ENCODE results near the gene ACP4.
"Not testable (repeated sequence)": the region's sequence is repeated elsewhere in the genome, so short reads cannot be mapped to it uniquely, and the experiment has no call there.

ACP4 gene

GRCh38 chr19:50790396-50790795 lies at the start of gene ACP4:
Gene ACP4 (plus strand): TSS chr19:50790415. CDS start chr19:50790415, 0 bp downstream.
- no peak for DNase-seq

- no peak for DNase-seq
These were observed 48.9 kb upstream of the ACP4 start for GRCh38 chr19:50741179-50741933.

- no peak for DNase-seq
These were observed 46.7 kb upstream of the ACP4 start for GRCh38 chr19:50743537-50743936.

GRCh38 chr19:50745221-50745620 lies 45.0 kb upstream of the ACP4 start:
- no peak for DNase-seq

- not testable (repeated sequence) for DNase-seq
These were observed 43.1 kb upstream of the ACP4 start for GRCh38 chr19:50747141-50747540.

- DNase-seq, result no peak
These were observed 40.7 kb upstream of the ACP4 start for GRCh38 chr19:50749490-50749889.

GRCh38 chr19:50750010-50750409 lies 40.2 kb upstream of the ACP4 start:
- no peak for DNase-seq

GRCh38 chr19:50753879-50754278 lies 36.3 kb upstream of the ACP4 start:
- DNase-seq, result no peak

- DNase-seq, result not testable (repeated sequence)
These were observed 34.0 kb upstream of the ACP4 start for GRCh38 chr19:50756244-50756643.

- DNase-seq, result not testable (repeated sequence)
These were observed 32.6 kb upstream of the ACP4 start for GRCh38 chr19:50757624-50758023.

GRCh38 chr19:50759076-50759475 lies 31.1 kb upstream of the ACP4 start:
- not testable (repeated sequence) for DNase-seq

- DNase-seq, result no peak
These were observed 30.3 kb upstream of the ACP4 start for GRCh38 chr19:50759886-50760285.

- not testable (repeated sequence) for DNase-seq
These were observed 28.7 kb upstream of the ACP4 start for GRCh38 chr19:50761501-50761900.

GRCh38 chr19:50763521-50763920 lies 26.7 kb upstream of the ACP4 start:
- not testable (repeated sequence) for DNase-seq

GRCh38 chr19:50764409-50764808 lies 25.8 kb upstream of the ACP4 start:
- DNase-seq, result no peak

GRCh38 chr19:50766746-50767145 lies 23.5 kb upstream of the ACP4 start:
- not testable (repeated sequence) for DNase-seq

GRCh38 chr19:50767263-50767662 lies 23.0 kb upstream of the ACP4 start:
- not testable (repeated sequence) for DNase-seq

GRCh38 chr19:50768277-50768676 lies 21.9 kb upstream of the ACP4 start:
- no peak for DNase-seq

- DNase-seq, result not testable (repeated sequence)
These were observed 20.1 kb upstream of the ACP4 start, which contains the start of gene GPR32 for GRCh38 chr19:50770164-50770563. Gene GPR32 (plus strand): TSS chr19:50770464. CDS start chr19:50770601, 137 bp downstream.

GRCh38 chr19:50770888-50771287 lies 19.3 kb upstream of the ACP4 start:
- no peak for DNase-seq

GRCh38 chr19:50772476-50772875 lies 17.7 kb upstream of the ACP4 start:
- no peak for DNase-seq

- DNase-seq, result not testable (repeated sequence)
These were observed 17.3 kb upstream of the ACP4 start for GRCh38 chr19:50772912-50773311.

GRCh38 chr19:50773454-50773853 lies 16.8 kb upstream of the ACP4 start:
- DNase-seq, result not testable (repeated sequence)

- no peak for DNase-seq
These were observed 14.1 kb upstream of the ACP4 start for GRCh38 chr19:50776131-50776530.

- DNase-seq, result no peak
These were observed 13.0 kb upstream of the ACP4 start for GRCh38 chr19:50777261-50777660.
